NOMO-1 treated with DMSO at 0.1 percent for 48 hours (cell line): ENCODE data around the gene TRAPPC1.
A peak's percentile ranks its signal among the peaks of the same experiment; 100 is the strongest.
"Not testable (repeated sequence)": the region's sequence is repeated elsewhere in the genome, so short reads cannot be mapped to it uniquely, and the experiment has no call there.

Experiments used
- DNase-seq: peaks from one replicate; lab custom pipeline; 2025; ENCODE audit not compliant: unreplicated experiment; lab: John Stamatoyannopoulos, UW

The TRAPPC1 gene

DNA sequence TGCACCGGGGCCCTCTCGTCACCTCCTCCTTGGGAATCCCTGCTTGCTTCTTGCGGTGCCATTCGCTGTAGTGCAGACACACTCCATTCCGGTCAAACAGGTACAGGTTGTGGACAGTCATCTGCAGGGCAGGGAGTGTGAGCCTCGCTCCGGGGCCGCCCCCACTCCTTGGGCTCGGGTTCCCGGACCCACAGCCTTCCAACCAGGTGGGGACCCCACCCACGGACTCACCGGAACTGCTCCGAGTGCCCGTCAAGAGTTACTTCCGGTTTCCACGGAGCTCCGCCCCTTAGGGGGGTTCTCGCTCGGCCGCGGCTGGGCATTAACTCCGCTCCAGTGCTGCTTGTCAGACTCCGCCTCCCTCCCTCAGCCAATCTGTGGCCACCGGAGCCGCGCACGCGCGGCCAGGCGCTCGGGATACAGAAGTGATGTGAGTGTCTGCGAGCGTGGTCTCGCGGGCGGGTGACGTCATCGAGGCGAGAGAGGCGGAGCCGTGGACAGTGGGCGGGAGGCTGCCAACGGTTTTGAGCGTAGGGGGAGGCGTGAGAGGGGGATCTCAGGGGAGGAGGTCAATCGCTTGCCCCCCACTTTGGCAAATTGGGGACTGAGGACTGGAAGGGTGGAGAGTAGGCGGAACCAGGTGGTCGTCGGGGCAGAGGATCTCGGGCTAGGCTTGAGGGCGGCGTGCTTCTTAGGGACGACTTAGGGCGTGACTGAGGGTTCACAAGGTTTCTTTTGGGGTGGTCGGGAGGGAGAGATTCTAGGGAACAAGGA lies at the start of gene TRAPPC1, which contains the start of gene CNTROB:
Gene TRAPPC1, minus strand, starts transcription at position 238 of the 774 bp plus-strand sequence. Its CDS starts 117 bp downstream, at position 121.
Gene CNTROB, plus strand, starts transcription at position 498 of the 774 bp plus-strand sequence. CDS start 874 bp downstream, outside the sequence.
- peak; percentile 99 for DNase-seq

- DNase-seq = no peak
Observed at GRCh38 chr17:7977805-7978204, 46.1 kb upstream of the TRAPPC1 start.

DNA sequence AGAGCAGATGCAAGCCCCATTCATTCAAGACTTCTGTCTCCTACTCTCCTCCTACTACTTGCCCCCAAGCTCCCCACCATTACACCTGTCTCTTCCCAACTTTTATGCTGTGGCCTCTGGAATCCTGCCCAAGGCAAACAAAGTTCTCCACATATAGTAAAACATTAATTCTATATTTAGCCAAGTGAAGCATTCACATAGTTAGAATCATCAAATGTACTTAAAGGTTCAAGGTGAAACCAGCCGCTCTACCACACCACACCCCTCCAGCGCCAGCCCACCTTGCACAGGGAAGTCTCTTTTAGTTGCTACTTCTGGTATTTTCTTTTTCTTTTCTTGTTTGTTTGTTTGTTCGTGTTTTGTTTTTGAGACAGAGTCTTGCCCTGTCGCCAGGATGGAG lies 45.3 kb upstream of the TRAPPC1 start:
- DNase-seq = no peak

DNA sequence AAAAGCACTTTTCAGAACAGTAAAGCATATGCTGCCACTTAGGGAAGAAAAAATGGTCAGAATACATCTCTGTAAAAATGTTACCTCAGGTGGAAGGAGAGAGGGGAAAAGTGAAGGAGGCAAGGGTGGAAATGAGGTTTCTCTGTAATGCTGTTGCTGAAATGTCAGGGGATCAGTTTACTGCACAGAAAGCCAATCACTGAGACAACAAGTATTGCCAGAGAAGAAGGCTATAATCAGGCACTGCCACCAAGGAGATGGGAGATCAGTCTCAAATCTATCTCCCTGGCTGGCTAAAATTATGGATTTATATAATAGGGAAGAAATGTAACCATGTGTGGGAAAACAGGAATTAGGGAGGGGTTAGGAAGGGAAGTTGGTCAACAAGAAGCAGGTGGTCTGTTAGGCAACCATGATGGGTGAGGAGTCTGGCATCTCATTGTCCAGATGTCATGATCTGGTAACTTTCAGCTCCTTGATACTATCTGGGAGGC lies 42.9 kb upstream of the TRAPPC1 start:
- no peak for DNase-seq

DNA sequence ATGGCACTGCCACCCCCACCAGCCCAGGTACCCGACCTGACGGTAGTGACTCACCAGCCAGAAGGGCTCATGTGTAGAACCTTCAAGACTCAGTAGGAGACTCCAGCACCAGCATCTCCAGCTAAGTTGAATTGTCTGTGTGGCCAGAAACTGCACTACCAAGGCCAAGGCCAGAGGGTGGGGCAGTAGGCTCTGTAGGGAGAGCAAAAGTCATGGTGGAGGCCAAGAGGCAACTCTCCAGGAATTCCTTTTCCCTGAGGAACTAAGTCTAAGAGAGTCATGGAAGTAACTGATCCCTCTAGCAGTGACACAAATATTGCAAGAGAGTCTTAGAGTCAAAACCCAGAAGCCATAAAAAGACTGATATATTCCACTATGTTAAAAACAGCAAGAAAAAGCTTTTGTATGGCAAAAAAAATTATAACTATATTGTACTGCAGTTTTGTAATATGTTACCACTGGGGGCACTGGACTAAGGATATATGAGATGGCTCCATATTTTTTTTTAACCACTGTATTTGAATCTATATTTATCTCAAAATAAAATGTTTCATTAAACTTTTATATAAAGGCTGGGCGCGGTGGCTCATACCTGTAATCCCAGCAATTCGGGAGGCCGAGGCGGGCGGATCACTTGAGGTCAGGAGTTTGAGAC lies 40.5 kb upstream of the TRAPPC1 start:
- no peak for DNase-seq

DNA sequence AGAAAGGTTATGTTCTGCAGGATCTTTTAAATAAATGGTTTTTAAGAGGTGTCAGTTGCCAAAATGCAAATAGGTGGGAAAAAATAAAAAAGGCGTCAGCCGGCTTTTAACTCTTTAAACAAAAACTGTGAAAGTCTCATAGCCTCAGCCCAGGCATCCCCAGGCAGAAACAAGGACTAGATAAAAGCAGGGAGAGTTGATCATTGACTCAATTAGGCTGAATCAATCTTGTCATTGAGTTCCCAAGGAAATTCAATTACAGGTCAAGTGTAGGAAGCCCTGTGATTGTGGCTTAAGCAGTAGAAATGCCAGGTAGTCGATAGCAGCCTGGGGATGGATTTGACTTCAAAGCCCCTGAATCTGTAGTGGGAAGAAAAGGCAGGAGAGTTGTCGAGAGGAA lies 39.9 kb upstream of the TRAPPC1 start:
- DNase-seq = no peak

GRCh38 chr17:7969433-7969832 lies 37.7 kb upstream of the TRAPPC1 start:
- DNase-seq = peak; percentile 92

DNA sequence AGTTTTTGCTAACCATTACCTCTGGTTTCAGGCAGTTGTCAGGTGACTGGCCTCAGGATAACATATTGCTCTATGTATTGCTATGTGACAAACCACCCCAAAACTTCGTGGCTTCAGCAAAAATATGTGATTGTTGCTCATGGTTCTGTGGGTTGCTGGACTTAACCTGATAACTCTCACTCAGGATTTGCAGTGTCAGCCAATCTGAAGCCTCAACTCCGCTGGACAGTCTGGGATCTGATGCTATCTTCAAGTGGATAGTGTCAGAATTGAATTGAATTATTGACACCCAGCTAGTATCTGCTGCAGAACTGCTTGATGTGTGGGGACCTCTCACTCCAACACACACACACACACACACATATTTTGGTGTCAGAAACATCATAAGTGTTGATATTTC lies 36.0 kb upstream of the TRAPPC1 start:
- no peak for DNase-seq

DNA sequence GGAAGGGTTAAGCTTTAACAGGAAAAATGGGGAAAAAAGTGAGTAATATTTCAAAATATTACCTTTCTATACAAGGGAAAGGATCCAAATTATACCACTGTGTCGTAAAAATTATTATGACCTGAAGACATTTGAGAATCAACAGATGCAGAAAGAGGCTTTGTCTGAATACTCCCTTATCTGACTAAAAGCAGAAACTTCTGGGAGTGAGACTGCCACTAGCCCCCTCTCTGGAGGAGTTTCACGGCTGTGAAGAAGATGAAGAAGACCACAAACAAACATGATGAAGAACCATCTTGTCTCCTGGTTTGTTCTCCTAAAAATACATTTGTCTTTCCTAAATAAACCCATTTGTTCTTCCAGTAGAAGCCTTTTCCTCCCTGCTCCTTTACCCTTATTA lies 29.7 kb upstream of the TRAPPC1 start:
- DNase-seq = no peak

- peak; percentile 71 for DNase-seq
Observed at GRCh38 chr17:7959503-7960253, 27.9 kb upstream of the TRAPPC1 start.

DNA sequence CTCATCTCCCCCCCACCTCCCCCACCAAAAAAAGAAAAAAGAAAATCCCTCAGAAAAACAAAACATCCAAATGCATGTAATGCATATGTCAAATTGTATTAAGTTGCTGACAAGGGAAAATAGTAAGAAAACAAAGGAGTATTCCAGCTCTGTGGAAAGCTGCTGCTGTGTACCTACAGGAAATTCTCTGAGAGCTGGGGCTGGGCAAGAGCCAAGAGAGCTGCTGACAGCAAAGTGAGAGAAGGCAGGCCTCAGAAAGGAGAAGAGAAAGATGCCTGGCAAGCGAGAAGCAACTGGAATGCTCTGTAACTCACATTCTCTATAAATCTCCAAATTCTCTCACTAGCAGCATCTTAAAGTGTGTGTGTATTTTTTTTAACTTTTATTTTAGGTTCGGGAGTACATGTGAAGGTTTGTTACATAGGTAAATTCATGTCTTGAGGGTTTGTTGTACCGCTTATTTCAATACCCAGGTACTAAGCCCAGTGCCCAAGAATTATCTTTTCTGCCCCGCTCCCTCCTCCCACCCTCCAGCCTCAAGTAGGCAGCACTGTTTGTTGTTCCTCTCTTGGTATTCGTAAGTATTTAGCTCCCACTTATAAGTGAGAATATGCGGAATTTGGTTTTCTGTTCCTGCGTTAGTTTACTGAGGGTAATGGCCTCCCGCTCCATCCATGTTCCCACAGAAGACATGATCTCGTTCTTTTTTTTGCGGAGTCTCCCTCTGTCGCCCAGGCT lies 24.7 kb upstream of the TRAPPC1 start:
- peak; percentile 29 for DNase-seq

- DNase-seq = peak; percentile 64
Observed at GRCh38 chr17:7955414-7956227, 23.9 kb upstream of the TRAPPC1 start.

- DNase-seq = not testable (repeated sequence)
Observed at GRCh38 chr17:7953266-7953665, 21.5 kb upstream of the TRAPPC1 start.

DNA sequence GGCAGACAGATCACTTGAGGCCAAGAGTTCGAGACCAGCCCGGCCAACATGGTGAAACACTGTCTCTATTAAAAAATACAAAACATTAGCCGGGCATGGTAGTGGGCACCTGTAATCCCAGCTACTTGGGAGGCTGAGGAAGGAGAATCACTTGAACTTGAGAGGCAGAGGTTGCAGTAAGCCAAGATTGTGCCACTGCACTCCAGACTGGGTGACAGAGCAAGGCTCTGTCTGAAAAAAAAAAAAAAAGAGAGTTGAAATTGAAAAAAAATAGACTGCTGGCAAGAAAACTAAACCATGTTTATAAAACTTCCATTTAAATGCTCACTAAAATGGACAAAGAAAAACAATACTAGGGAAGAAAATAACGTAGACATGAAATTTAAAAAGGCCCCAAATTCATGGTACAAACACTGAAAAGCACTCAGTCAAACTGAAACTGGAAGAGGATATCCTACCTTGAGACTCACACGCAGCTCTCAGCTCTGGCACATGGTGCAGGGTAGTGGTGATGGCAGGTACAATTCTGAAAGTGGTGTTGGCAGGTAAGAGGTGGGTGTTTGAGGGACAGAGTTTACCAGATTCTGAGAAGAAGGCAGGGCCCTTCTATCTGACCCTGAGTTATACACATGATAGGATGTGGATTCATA lies 19.5 kb upstream of the TRAPPC1 start:
- no peak for DNase-seq

DNA sequence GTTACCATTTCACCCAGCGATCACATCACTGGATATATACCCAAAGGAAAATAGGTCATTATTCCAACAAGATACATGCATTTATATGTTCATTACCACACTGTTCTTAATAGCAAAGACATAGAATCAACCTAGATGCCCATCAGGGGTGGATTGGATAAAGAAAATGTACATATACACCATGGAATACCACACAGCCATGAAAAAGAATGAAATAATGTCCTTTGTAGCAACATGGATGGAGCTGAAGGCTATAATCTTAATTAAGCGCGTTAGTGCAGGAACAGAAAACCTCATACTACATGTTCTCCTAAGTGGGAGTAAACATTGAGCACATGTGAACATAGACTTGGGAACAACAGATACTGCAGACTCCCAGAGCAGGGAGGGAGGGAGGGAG lies 18.8 kb upstream of the TRAPPC1 start:
- no peak for DNase-seq

DNA sequence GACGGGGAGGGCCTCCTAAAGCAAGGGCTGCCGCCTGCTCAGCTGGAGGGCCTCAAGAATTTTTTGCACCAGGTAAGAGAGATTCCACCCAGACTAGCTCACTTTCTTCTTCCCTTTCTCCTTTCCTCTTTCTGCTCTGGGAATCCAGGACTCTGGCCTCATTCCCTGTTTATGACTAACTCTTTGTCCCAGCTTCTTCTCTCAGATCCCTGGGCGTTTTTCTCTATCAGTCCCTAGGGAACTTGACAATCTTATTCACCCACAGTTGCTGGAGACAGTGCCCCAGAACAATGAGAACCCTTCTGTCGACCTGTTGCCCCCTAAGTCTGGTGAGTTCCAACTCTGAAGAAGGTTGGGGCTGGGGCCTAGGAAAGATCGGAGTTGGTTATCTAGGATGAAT lies 15.9 kb upstream of the TRAPPC1 start:
- no peak for DNase-seq

DNA sequence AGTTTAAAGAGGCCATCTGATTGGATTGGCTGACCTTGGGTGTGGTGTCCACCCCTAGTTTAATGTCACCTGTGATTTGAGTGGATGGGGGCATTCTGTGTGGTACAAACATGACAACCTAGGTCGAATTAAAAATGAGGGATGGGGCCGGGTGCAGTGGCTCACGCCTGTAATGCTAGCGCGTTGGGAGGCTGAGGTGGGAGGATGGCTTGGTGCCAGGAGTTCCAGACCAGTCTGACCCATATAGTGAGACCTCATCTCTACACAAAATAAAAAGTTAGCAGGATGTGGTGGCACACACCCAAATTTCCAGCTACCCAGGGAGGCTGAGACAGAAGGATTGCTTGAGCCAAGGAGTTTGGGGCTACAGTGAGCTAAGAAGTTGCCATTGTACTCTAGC lies 14.7 kb upstream of the TRAPPC1 start:
- DNase-seq = no peak

GRCh38 chr17:7945651-7946050 lies 13.9 kb upstream of the TRAPPC1 start:
- no peak for DNase-seq

GRCh38 chr17:7944326-7944725 lies 12.6 kb upstream of the TRAPPC1 start:
- DNase-seq = no peak

GRCh38 chr17:7943291-7943690 lies 11.5 kb upstream of the TRAPPC1 start:
- DNase-seq = no peak
